ENCODE results near the gene DNAH1.

DNA sequence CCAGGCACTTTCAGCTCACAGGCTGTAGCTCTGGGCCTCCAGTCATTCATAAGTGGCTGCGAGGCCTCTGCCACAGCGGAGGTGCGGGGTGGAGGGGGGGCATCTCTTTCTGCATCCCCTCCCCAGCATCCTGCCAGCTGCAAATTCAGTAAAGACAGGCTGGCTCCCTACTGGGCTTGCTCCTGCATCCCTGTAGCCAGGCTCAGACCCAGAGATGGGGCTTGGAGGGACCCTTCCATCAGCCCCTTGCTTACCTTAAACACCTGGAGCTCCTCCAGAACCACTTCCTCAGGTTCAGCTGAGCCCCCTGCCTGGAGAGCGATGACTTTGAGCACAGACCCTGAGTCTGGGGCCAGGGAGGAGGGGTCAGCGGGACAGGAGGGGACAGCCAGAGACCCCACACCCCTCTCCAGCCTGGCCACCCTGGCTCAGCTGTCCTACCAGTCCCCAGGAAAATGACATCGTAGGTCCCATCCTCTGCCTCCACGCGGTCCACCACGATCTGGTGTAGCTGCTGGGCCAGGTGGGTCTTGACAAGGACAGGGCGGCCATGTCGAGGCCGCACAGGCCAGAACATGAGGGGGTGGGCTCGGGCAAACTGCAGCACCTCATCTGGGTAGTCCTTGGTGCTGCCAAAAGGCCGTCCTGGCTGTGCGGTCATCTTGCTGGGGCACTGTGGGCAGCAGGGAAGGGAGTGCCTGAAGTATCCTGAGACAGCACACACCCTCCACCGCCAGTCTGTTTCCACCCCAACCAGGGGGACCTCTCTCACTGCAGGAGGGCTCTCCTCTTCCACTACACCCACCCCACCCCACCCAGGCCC, 123.5 kb downstream of the DNAH1 start:
- TF ChIP-seq, protein P1, sequence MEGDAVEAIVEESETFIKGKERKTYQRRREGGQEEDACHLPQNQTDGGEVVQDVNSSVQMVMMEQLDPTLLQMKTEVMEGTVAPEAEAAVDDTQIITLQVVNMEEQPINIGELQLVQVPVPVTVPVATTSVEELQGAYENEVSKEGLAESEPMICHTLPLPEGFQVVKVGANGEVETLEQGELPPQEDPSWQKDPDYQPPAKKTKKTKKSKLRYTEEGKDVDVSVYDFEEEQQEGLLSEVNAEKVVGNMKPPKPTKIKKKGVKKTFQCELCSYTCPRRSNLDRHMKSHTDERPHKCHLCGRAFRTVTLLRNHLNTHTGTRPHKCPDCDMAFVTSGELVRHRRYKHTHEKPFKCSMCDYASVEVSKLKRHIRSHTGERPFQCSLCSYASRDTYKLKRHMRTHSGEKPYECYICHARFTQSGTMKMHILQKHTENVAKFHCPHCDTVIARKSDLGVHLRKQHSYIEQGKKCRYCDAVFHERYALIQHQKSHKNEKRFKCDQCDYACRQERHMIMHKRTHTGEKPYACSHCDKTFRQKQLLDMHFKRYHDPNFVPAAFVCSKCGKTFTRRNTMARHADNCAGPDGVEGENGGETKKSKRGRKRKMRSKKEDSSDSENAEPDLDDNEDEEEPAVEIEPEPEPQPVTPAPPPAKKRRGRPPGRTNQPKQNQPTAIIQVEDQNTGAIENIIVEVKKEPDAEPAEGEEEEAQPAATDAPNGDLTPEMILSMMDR (IDR thresholded peaks at IDR 0.05), result no peak
- no peak for TF ChIP-seq POLR2A (IDR thresholded peaks at IDR 0.05)
- no peak for TF ChIP-seq POLR2AphosphoS5 (IDR thresholded peaks at IDR 0.05)
